Mucosa of rectum (tissue), 2 donors: ENCODE data around the gene CNST.
"Not testable (repeated sequence)": the region's sequence is repeated elsewhere in the genome, so short reads cannot be mapped to it uniquely, and the experiment has no call there.

Source experiments
- H3K27ac ChIP-seq, 2 donors: one replicate each; pipeline ENCODE4 v1.7.0; 2013; ENCODE audit warnings: inconsistent platforms in 2 of 2, low read depth in 2 of 2, low read length in 2 of 2
- H3K27me3 ChIP-seq, 2 donors: one replicate each; pipeline ENCODE4 v1.7.0; 2013; ENCODE audit warnings: low read length in 2 of 2; ENCODE audit not compliant: control insufficient read depth in 2 of 2, insufficient read depth in 2 of 2
- H3K36me3 ChIP-seq, 2 donors: one replicate each; pipeline ENCODE4 v1.7.0; 2013; ENCODE audit warnings: low read length in 2 of 2; ENCODE audit not compliant: control insufficient read depth in 2 of 2, insufficient read depth in 2 of 2
- H3K4me1 ChIP-seq, 2 donors: one replicate each; pipeline ENCODE4 v1.7.0; 2013; ENCODE audit warnings: low read length in 2 of 2, mild to moderate bottlenecking in 1 of 2; ENCODE audit not compliant: control insufficient read depth in 2 of 2, insufficient read depth in 2 of 2
- H3K4me3 ChIP-seq, 2 donors: one replicate each; pipeline ENCODE4 v1.7.0; 2013; ENCODE audit warnings: low read length in 2 of 2
- H3K9ac ChIP-seq, 2 donors: one replicate each; pipeline ENCODE4 v1.7.0; 2013; ENCODE audit warnings: low read length in 2 of 2, low read depth in 1 of 2, mild to moderate bottlenecking in 1 of 2
- H3K9me3 ChIP-seq, 2 donors: one replicate each; pipeline ENCODE4 v1.7.0; 2013; ENCODE audit warnings: low read length in 2 of 2; ENCODE audit not compliant: control insufficient read depth in 2 of 2
- donor health status: healthy.
- donor health status: Normal muscosa, but diverticular disease.

The CNST gene

GRCh38 chr1:246569248-246570238, 3.3 kb downstream of the CNST start:
- Histone ChIP-seq H3K4me3 (peak overlapping the region; percentile 28 to 62), H3K9me3 (no peaks in the 10 kb centered on the region), H3K4me1 (peaks cover 32 to 37% of the 10 kb centered on the region in 2 donors), H3K27me3 (no peaks in the 10 kb centered on the region), H3K36me3 (no peaks in the 10 kb centered on the region), H3K9ac (peak overlapping the region; percentile 51 to 53), H3K27ac (peak overlapping the region; percentile 85 to 92)

GRCh38 chr1:246571309-246571708, 5.1 kb downstream of the CNST start:
- not testable (repeated sequence) for H3K4me3 ChIP-seq, H3K9ac ChIP-seq, H3K27me3 ChIP-seq, H3K9me3 ChIP-seq, H3K36me3 ChIP-seq
- H3K4me1 ChIP-seq = peaks cover 23 to 32% of the 10 kb centered on the region in 2 donors
- peak overlapping the region; percentile 85 to 92 for H3K27ac ChIP-seq

- Histone ChIP-seq H3K4me1 (peaks cover 23 to 32% of the 10 kb centered on the region in 2 donors), H3K36me3 (no peaks in the 10 kb centered on the region), H3K4me3 (no peak overlapping the region), H3K27me3 (no peaks in the 10 kb centered on the region), H3K9ac (no peak overlapping the region), H3K9me3 (no peaks in the 10 kb centered on the region), H3K27ac (no peak overlapping the region)
Observed at GRCh38 chr1:246571953-246572352, 5.7 kb downstream of the CNST start.

- Histone ChIP-seq H3K9ac (no peak overlapping the region), H3K36me3 (no peaks in the 10 kb centered on the region), H3K4me3 (no peak overlapping the region), H3K27ac (no peak overlapping the region), H3K4me1 (peaks cover 16 to 29% of the 10 kb centered on the region in 2 donors), H3K9me3 (no peaks in the 10 kb centered on the region), H3K27me3 (no peaks in the 10 kb centered on the region)
Observed at GRCh38 chr1:246572785-246573184, 6.5 kb downstream of the CNST start.

- Histone ChIP-seq H3K4me1 (peaks cover 14 to 26% of the 10 kb centered on the region in 2 donors), H3K9ac (no peak overlapping the region), H3K36me3 (no peaks in the 10 kb centered on the region), H3K27me3 (no peaks in the 10 kb centered on the region), H3K27ac (no peak overlapping the region), H3K4me3 (no peak overlapping the region), H3K9me3 (no peaks in the 10 kb centered on the region)
Observed at GRCh38 chr1:246573491-246573890, 7.2 kb downstream of the CNST start.

- no peak overlapping the region for H3K27ac ChIP-seq
- H3K36me3 ChIP-seq = no peaks in the 10 kb centered on the region
- no peaks in the 10 kb centered on the region for H3K9me3 ChIP-seq
- H3K9ac ChIP-seq = no peak overlapping the region
- H3K4me1 ChIP-seq = peaks cover under 1 to 16% of the 10 kb centered on the region in 2 donors
- H3K27me3 ChIP-seq = no peaks in the 10 kb centered on the region
- H3K4me3 ChIP-seq = no peak overlapping the region
Observed at GRCh38 chr1:246576709-246577032, 10.4 kb downstream of the CNST start.

GRCh38 chr1:246577082-246577719, 10.9 kb downstream of the CNST start:
- H3K27ac ChIP-seq = no peak overlapping the region
- no peak overlapping the region for H3K9ac ChIP-seq
- H3K9me3 ChIP-seq = no peaks in the 10 kb centered on the region
- H3K27me3 ChIP-seq = no peaks in the 10 kb centered on the region
- H3K4me3 ChIP-seq = no peak overlapping the region
- H3K4me1 ChIP-seq = peaks cover 4 to 20% of the 10 kb centered on the region in 2 donors
- H3K36me3 ChIP-seq = no peaks in the 10 kb centered on the region

GRCh38 chr1:246577720-246578106, 11.5 kb downstream of the CNST start:
- Histone ChIP-seq H3K4me1 (peaks cover 8 to 22% of the 10 kb centered on the region in 2 donors), H3K9me3 (no peaks in the 10 kb centered on the region), H3K36me3 (no peaks in the 10 kb centered on the region), H3K27ac (no peak overlapping the region), H3K9ac (no peak overlapping the region), H3K27me3 (no peaks in the 10 kb centered on the region), H3K4me3 (no peak overlapping the region)

GRCh38 chr1:246579818-246580217, 13.6 kb downstream of the CNST start:
- H3K27me3 ChIP-seq = no peaks in the 10 kb centered on the region
- no peak overlapping the region for H3K4me3 ChIP-seq
- no peak overlapping the region for H3K9ac ChIP-seq
- peak overlapping the region in 1 of 2 donors; percentile 27 for H3K27ac ChIP-seq
- H3K4me1 ChIP-seq = peaks cover 27 to 42% of the 10 kb centered on the region in 2 donors
- peaks cover 0 to 2% of the 10 kb centered on the region in 2 donors for H3K36me3 ChIP-seq
- H3K9me3 ChIP-seq = no peaks in the 10 kb centered on the region
